ENCODE measurements around the gene SHTN1.

DNA sequence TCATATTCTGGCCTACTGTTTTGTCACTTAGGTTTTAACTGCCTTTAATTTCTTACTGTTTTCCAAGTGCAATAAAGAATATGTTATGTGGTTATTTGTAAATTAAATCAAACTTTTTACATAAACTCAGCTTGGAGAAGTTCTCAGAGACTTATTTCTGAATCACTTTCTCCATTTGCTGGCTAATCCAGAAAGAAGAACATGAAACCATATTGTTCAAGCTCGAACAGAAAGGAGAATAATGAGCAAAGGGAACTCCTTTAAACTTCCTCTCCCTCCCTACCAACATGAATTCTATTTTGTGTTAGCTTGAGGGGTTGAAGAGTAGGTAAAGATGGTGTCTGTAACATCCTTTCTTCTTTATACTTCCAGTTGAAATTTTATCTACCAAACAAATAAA lies 52.3 kb downstream of the SHTN1 start:
- TF ChIP-seq, protein P1, sequence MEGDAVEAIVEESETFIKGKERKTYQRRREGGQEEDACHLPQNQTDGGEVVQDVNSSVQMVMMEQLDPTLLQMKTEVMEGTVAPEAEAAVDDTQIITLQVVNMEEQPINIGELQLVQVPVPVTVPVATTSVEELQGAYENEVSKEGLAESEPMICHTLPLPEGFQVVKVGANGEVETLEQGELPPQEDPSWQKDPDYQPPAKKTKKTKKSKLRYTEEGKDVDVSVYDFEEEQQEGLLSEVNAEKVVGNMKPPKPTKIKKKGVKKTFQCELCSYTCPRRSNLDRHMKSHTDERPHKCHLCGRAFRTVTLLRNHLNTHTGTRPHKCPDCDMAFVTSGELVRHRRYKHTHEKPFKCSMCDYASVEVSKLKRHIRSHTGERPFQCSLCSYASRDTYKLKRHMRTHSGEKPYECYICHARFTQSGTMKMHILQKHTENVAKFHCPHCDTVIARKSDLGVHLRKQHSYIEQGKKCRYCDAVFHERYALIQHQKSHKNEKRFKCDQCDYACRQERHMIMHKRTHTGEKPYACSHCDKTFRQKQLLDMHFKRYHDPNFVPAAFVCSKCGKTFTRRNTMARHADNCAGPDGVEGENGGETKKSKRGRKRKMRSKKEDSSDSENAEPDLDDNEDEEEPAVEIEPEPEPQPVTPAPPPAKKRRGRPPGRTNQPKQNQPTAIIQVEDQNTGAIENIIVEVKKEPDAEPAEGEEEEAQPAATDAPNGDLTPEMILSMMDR (IDR thresholded peaks at IDR 0.05), result no peak
- no peak for TF ChIP-seq POLR2A (IDR thresholded peaks at IDR 0.05)
